Stimulated activated naive CD8-positive, alpha-beta T cell treated with anti-CD3 and anti-CD28 coated beads, Interleukin-15, Interleukin-2, amounts not matched to agents 100 ng/mL and 50 ng/mL, for 24 hours (primary cell): ENCODE data around the gene FHL1.
"Not testable (repeated sequence)": the region's sequence is repeated elsewhere in the genome, so short reads cannot be mapped to it uniquely, and the experiment has no call there.

Source experiments
- H3K27ac Mint-ChIP-seq: one replicate; pipeline ENCODE4 v1.8.0; 2021; ENCODE audit warnings: mild to moderate bottlenecking, mixed read lengths
- H3K27me3 Mint-ChIP-seq: one replicate; pipeline ENCODE4 v1.8.0; 2021; ENCODE audit warnings: mixed read lengths
- H3K36me3 Mint-ChIP-seq: one replicate; pipeline ENCODE4 v1.8.0; 2021; ENCODE audit warnings: low read depth, mixed read lengths
- H3K4me1 Mint-ChIP-seq: one replicate; pipeline ENCODE4 v1.8.0; 2021; ENCODE audit warnings: low read depth, mixed read lengths
- H3K4me3 Mint-ChIP-seq: one replicate; pipeline ENCODE4 v1.8.0; 2021; ENCODE audit warnings: mild to moderate bottlenecking, mixed read lengths
- H3K9me3 Mint-ChIP-seq: one replicate; pipeline ENCODE4 v1.8.0; 2021; ENCODE audit warnings: mixed read lengths

The FHL1 gene

GRCh38 chrX:136147315-136147901 lies at the start of gene FHL1:
FHL1 (plus strand) TSS chrX:136147533.
- Mint-ChIP-seq H3K4me1 (peaks cover 29% of the 10 kb centered on the region), H3K36me3 (no peaks in the 10 kb centered on the region), H3K4me3 (peak within 1 kb of the TSS; percentile 85), H3K27ac (peak within 1 kb of the TSS; percentile 82), H3K27me3 (peaks cover 6% of the 10 kb centered on the region), H3K9me3 (peaks cover 4% of the 10 kb centered on the region)

- Mint-ChIP-seq H3K4me3 (no peak overlapping the region), H3K27ac (no peak overlapping the region), H3K36me3 (no peaks in the 10 kb centered on the region), H3K4me1 (no peaks in the 10 kb centered on the region), H3K27me3 (no peaks in the 10 kb centered on the region), H3K9me3 (no peaks in the 10 kb centered on the region)
Measured at GRCh38 chrX:136097871-136098805, 49.2 kb upstream of the FHL1 start.

- no peaks in the 10 kb centered on the region for H3K4me1 Mint-ChIP-seq
- no peak overlapping the region for H3K27ac Mint-ChIP-seq
- no peaks in the 10 kb centered on the region for H3K27me3 Mint-ChIP-seq
- H3K9me3 Mint-ChIP-seq = no peaks in the 10 kb centered on the region
- no peak overlapping the region for H3K4me3 Mint-ChIP-seq
- H3K36me3 Mint-ChIP-seq = no peaks in the 10 kb centered on the region
Measured at GRCh38 chrX:136104936-136105335, 42.4 kb upstream of the FHL1 start.

GRCh38 chrX:136106920-136107528 lies 40.3 kb upstream of the FHL1 start:
- Mint-ChIP-seq H3K36me3 (no peaks in the 10 kb centered on the region), H3K27me3 (no peaks in the 10 kb centered on the region), H3K27ac (no peak overlapping the region), H3K4me3 (no peak overlapping the region), H3K4me1 (no peaks in the 10 kb centered on the region), H3K9me3 (no peaks in the 10 kb centered on the region)

GRCh38 chrX:136108905-136109304 lies 38.4 kb upstream of the FHL1 start:
- H3K27me3 Mint-ChIP-seq, H3K9me3 Mint-ChIP-seq, H3K4me3 Mint-ChIP-seq, H3K36me3 Mint-ChIP-seq, H3K27ac Mint-ChIP-seq, H3K4me1 Mint-ChIP-seq: not testable (repeated sequence)

GRCh38 chrX:136112286-136112685 lies 35.0 kb upstream of the FHL1 start:
- H3K4me3 Mint-ChIP-seq = no peak overlapping the region
- no peaks in the 10 kb centered on the region for H3K36me3 Mint-ChIP-seq
- no peaks in the 10 kb centered on the region for H3K27me3 Mint-ChIP-seq
- no peak overlapping the region for H3K27ac Mint-ChIP-seq
- H3K4me1 Mint-ChIP-seq = no peaks in the 10 kb centered on the region
- H3K9me3 Mint-ChIP-seq = no peaks in the 10 kb centered on the region

- no peaks in the 10 kb centered on the region for H3K27me3 Mint-ChIP-seq
- H3K9me3 Mint-ChIP-seq = no peaks in the 10 kb centered on the region
- no peak overlapping the region for H3K4me3 Mint-ChIP-seq
- H3K36me3 Mint-ChIP-seq = no peaks in the 10 kb centered on the region
- no peak overlapping the region for H3K27ac Mint-ChIP-seq
- no peaks in the 10 kb centered on the region for H3K4me1 Mint-ChIP-seq
Measured at GRCh38 chrX:136112778-136113177, 34.6 kb upstream of the FHL1 start.

- H3K36me3 Mint-ChIP-seq = no peaks in the 10 kb centered on the region
- no peaks in the 10 kb centered on the region for H3K4me1 Mint-ChIP-seq
- H3K9me3 Mint-ChIP-seq = no peaks in the 10 kb centered on the region
- H3K27ac Mint-ChIP-seq = no peak overlapping the region
- no peak overlapping the region for H3K4me3 Mint-ChIP-seq
- no peaks in the 10 kb centered on the region for H3K27me3 Mint-ChIP-seq
Measured at GRCh38 chrX:136115126-136115903, 32.0 kb upstream of the FHL1 start.

- Mint-ChIP-seq H3K4me1 (no peaks in the 10 kb centered on the region), H3K36me3 (no peaks in the 10 kb centered on the region), H3K27ac (no peak overlapping the region), H3K9me3 (no peaks in the 10 kb centered on the region), H3K4me3 (no peak overlapping the region), H3K27me3 (no peaks in the 10 kb centered on the region)
Measured at GRCh38 chrX:136115904-136116297, 31.4 kb upstream of the FHL1 start.

- H3K36me3 Mint-ChIP-seq = no peaks in the 10 kb centered on the region
- H3K4me1 Mint-ChIP-seq = no peaks in the 10 kb centered on the region
- no peak overlapping the region for H3K27ac Mint-ChIP-seq
- H3K27me3 Mint-ChIP-seq = no peaks in the 10 kb centered on the region
- H3K9me3 Mint-ChIP-seq = no peaks in the 10 kb centered on the region
- no peak overlapping the region for H3K4me3 Mint-ChIP-seq
Measured at GRCh38 chrX:136121788-136122187, 25.5 kb upstream of the FHL1 start.

GRCh38 chrX:136122207-136122606 lies 25.1 kb upstream of the FHL1 start:
- no peaks in the 10 kb centered on the region for H3K27me3 Mint-ChIP-seq
- no peaks in the 10 kb centered on the region for H3K9me3 Mint-ChIP-seq
- no peak overlapping the region for H3K27ac Mint-ChIP-seq
- no peaks in the 10 kb centered on the region for H3K36me3 Mint-ChIP-seq
- peaks cover 4% of the 10 kb centered on the region for H3K4me1 Mint-ChIP-seq
- H3K4me3 Mint-ChIP-seq = no peak overlapping the region

GRCh38 chrX:136125106-136125505 lies 22.2 kb upstream of the FHL1 start:
- Mint-ChIP-seq H3K27ac (no peak overlapping the region), H3K36me3 (no peaks in the 10 kb centered on the region), H3K4me1 (peaks cover 11% of the 10 kb centered on the region), H3K4me3 (no peak overlapping the region), H3K27me3 (no peaks in the 10 kb centered on the region), H3K9me3 (no peaks in the 10 kb centered on the region)

- Mint-ChIP-seq H3K27ac (no peak overlapping the region), H3K9me3 (no peaks in the 10 kb centered on the region)
Measured at GRCh38 chrX:136126371-136126770, 21.0 kb upstream of the FHL1 start.

GRCh38 chrX:136126872-136127406 lies 20.4 kb upstream of the FHL1 start:
- Mint-ChIP-seq H3K36me3 (no peaks in the 10 kb centered on the region), H3K27ac (no peak overlapping the region)

More at GRCh38 chrX:136126371-136126770, 21.0 kb upstream of the FHL1 start:
- Mint-ChIP-seq H3K4me1 (peaks cover 19% of the 10 kb centered on the region), H3K27me3 (no peaks in the 10 kb centered on the region), H3K36me3 (no peaks in the 10 kb centered on the region), H3K4me3 (no peak overlapping the region)

More at GRCh38 chrX:136126872-136127406, 20.4 kb upstream of the FHL1 start:
- Mint-ChIP-seq H3K4me1 (peaks cover 21% of the 10 kb centered on the region), H3K9me3 (no peaks in the 10 kb centered on the region), H3K4me3 (no peak overlapping the region), H3K27me3 (no peaks in the 10 kb centered on the region)
